Gastroesophageal sphincter (tissue), 3 donors: ENCODE data around the gene NTHL1.

Source experiments
- CTCF ChIP-seq, 4 experiments: fragments of 200-600 bp in 2 of 4; fragments of 450-650 bp in 2 of 4; sonication (generic) in 1 of 4; IDR thresholded peaks; one replicate each; pipeline ENCODE4 v1.5.1; 2017 to 2019; ENCODE audit warnings: antibody characterized with exemption in 4 of 4, mild to moderate bottlenecking in 2 of 4, moderate library complexity in 2 of 4
- EP300 ChIP-seq: sonication (generic); formaldehyde crosslinking; IDR thresholded peaks from one replicate; pipeline ENCODE4 v1.6.1; 2017; ENCODE audit warnings: antibody characterized with exemption, mild to moderate bottlenecking
- POLR2A ChIP-seq, 2 donors: fragments of 450-650 bp; IDR thresholded peaks; one replicate each; pipeline ENCODE4 v1.6.1; 2017; ENCODE audit warnings: antibody characterized with exemption in 2 of 2, mild to moderate bottlenecking in 2 of 2, moderate library complexity in 1 of 2
- POLR2AphosphoS5 ChIP-seq: sonication (generic); formaldehyde crosslinking; IDR thresholded peaks from one replicate; pipeline ENCODE4 v1.6.1; 2017; ENCODE audit warnings: antibody characterized with exemption

GRCh38 chr16:2035431-2036199 lies 12.0 kb downstream of the NTHL1 start:
- TF ChIP-seq CTCF (IDR thresholded peaks at IDR 0.05): no peak
- no peak for TF ChIP-seq EP300
- no peak for TF ChIP-seq POLR2A (IDR thresholded peaks at IDR 0.05)
- peak; percentile 26 for TF ChIP-seq POLR2AphosphoS5
